ENCODE results near the gene BCL11B.
"Not testable (repeated sequence)": the region's sequence is repeated elsewhere in the genome, so short reads cannot be mapped to it uniquely, and the experiment has no call there.

The BCL11B gene

GRCh38 chr14:99194736-99195135 lies 77.3 kb downstream of the BCL11B start:
- DNase-seq = no peak

DNA sequence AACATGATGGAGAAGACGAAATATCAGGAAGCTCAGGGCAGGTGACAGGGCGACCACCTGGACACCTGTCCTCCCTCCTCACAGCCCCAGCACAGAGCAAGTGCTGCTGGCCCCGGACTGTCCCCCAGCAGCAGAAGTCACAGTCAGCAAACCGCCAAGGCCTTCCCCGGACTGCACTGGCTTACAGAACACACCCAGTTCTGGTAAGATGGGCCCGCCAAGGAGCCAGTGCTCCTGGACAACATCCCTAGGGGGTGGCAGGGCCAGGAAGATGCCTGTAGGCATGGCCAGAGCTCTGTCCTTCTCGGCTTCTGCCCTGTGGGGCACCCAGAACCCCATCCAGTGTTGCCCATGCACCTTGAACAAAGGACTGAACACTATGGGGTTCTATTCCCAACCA lies 77.9 kb downstream of the BCL11B start:
- DNase-seq = no peak

DNA sequence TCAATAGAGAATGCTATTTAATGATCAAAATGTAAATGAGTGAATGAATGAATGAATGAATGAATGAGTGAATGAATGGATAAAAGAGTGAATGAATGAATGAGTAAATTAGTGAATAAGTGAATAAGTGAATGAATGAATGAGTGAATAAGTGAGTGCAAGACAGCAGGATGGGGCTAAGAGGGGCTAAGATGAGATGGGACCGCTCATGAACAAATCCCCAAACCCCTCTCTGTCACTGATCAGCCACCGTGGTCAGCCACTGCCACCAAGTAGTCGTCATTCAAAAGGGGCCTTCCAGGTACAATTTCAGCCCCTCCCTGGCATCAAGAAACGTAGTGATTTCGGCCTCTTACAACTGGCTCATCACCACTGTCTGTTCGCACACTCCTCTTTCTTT lies 79.2 kb downstream of the BCL11B start:
- DNase-seq = no peak

DNA sequence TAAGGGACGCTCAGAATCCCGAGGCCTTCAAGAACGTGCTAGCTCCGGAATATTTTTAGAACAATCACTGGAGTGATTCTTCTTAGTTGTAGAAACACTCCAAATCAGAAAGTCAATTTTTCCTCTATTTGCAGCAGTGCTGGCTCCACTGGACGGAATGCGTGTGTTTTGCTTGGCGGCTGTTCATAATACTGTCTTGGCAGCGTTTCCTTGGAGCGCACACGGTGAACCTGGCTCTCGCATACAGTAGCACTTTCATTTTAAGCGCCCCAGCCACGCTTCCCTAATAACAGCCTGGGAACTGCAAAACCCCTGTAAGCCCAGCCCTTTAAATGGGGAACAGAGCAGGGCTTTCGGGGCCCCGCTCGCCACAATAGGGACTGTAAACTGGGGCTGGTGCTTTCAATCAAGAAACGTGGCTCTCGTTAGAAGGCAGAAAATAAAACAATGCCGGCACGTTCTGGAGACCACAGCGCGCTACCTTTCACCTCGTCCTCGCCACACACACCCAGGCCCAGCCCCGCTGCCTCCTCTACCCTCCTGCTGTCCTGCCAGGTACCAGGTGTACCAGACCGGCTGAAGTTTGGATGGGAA lies 79.9 kb downstream of the BCL11B start:
- no peak for DNase-seq

GRCh38 chr14:99191395-99192027 lies 80.5 kb downstream of the BCL11B start:
- DNase-seq = peak; percentile 41

- DNase-seq = no peak
Measured at GRCh38 chr14:99190696-99191394, 81.2 kb downstream of the BCL11B start.

DNA sequence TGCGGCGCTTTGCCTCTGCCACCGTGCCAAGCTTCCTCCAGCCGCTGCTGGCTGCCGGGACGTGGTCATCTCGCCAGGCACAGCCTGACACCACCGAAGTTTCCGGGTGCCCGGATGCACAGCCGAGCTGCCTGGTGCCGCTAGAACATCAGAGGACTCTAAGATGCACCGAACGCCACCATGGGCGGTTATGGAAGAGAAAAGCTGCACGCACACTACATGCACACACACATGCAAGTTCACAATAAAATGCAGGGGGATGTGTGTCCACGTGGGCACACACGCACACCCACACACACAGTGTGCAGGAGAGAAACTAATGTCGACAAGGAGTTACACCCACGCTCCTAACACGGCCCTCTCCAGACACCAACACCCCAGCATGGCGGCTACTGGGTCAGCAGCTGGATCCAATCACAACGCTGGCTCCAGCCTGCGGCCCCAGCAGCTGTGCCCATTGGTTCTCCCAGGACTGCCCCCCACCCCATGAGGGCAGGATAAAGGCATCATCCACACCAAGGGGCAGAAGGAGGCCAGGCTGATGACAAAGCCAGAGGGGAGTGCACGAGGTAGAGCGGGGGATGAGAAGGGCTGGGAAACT lies 82.7 kb downstream of the BCL11B start:
- DNase-seq = peak; percentile 55

DNA sequence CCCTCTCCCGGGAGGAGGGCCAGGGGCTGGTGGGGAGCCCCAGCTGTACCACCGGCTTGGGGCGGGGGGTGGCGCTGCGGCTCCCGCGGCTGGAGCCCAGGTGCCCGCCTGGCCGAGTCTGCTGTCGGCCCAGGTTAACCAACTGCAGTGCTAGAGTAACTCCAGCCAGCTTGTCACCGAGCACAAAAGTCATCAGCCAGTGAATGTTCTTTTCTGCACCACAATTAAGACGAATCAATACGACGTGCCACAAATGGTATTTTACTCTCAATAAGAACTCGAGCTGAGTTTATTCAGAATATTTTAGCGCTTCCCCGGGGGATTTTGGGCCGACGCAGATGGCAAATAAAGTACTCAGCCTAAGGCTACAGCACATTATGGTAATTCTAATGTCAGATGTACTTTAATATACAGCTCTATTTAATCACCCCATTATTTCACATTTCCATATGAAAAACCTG lies 83.2 kb downstream of the BCL11B start:
- DNase-seq = no peak

DNA sequence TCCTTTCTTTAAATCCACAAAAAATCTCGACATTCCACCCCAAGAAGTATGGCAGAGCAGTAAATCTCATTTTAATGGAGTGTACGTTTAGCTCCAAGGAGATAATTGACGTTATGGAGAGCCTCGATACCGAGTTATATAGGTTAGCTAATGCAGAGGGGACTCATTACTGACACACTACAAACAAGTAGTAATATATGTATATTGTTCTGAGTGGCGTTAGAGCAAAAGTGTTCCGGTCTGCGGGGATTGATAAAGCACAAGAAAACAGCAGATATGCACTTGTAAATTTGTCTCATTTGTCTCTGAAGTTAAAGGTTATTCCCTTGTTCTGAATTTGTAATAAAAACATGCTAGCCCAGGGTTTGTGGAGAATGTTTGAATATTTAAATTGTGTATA lies 84.1 kb downstream of the BCL11B start:
- no peak for DNase-seq

- DNase-seq = no peak
Measured at GRCh38 chr14:99186956-99187690, 84.9 kb downstream of the BCL11B start.

DNA sequence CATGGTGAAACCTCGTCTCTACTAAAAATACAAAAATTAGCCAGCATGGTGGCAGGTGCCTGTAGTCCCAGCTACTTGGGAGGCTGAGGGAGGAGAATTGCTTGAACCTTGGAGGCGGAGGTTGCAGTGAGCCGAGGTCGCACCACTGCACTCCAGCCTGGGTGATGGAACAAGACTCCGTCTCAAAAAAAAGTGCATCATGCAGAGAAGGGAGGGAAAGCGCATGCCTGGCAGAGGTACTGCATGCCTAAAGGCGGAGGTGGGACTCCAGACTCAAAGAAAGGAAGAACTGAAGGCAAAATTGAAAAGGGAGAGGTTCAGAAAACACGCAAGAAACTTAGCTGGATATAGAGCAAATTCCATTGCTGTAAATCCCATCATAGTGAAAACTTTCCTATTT lies 85.7 kb downstream of the BCL11B start:
- DNase-seq = not testable (repeated sequence)

- no peak for DNase-seq
Measured at GRCh38 chr14:99185436-99186068, 86.4 kb downstream of the BCL11B start.

- DNase-seq = no peak
Measured at GRCh38 chr14:99183716-99184115, 88.3 kb downstream of the BCL11B start.

- no peak for DNase-seq
Measured at GRCh38 chr14:99183311-99183710, 88.7 kb downstream of the BCL11B start.

DNA sequence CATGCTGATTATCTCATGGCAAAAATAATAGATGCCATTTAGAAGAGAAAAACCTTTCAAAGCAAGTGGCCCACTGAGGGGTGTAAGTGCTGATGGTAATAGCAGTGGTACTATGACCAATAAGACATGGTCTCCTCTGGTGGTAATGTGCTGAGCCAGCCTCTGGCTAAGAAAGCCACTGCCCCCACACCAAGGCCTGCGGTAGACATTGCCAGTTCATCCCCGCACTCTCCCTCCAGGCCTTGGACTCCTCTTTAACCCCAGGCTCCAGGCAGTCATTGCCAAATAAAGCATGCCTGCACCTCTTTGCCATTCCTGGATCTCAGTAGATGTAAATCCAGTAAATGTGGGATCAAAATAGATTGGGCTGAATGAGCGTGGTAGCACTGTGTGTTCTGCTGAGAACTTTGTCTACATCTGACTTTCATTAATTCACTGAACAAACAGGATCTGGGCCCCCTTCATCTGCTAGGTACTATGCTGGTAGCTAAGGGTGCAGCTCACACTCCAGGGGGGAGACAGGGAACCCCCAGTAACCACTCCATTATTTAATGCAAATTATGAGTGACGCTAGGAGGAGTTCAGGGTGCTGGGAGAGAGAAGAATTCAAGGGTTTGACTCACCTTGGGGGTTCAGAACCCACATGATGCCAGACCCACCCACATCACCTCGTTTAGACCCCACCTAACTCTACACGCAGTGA lies 89.3 kb downstream of the BCL11B start:
- DNase-seq = no peak

DNA sequence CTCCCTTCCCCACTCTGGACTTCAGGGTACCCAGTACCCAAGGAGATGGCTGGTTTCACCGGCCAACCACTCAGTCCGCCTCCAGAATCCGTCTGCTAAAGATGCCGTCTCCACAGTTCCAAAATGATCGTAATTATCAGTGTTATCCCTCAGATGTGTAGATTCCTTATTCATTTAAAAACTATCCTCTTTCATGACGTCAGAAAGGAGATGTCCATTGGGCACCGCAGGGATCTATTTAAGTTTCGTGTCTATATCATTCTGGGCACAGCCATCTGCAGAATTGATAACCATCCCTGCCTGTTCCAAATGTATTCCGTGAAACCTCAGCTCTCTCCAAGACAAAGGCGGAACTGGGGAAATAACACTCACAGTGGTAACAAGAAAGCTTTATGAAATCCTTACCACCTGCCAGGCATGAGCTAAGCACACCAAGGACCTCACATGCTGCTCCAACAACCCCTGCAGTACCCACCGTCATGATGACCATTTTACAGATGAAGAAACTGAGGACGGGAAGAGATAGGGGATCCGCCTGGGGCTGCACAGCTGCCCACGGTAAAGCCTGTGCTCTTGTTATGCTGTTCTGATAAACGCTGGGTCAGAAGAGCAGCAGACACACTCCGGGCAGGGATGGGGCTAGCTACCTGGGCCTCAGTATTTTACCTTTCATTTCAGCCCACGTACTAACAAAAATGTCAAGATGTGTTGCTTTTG lies 90.0 kb downstream of the BCL11B start:
- DNase-seq = no peak

DNA sequence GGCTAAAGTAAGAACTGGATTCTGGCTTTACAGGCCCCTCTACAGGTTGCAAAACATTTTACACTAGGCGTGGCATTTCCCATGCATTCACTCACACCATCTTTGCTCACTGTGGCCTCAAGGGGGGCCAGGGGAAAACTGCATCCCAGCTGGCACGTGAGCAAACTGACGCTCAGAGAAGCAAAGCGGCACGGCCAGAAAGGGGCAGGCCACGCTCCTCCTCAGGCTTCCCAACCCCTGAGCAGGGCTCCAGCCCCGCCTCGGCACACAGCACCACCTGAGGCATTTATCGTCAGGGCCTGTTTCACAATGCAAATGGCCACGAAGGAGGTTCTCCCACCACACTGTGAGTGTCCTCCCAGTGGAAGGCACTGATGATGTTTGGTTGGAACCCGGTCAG lies 90.8 kb downstream of the BCL11B start:
- DNase-seq = no peak

DNA sequence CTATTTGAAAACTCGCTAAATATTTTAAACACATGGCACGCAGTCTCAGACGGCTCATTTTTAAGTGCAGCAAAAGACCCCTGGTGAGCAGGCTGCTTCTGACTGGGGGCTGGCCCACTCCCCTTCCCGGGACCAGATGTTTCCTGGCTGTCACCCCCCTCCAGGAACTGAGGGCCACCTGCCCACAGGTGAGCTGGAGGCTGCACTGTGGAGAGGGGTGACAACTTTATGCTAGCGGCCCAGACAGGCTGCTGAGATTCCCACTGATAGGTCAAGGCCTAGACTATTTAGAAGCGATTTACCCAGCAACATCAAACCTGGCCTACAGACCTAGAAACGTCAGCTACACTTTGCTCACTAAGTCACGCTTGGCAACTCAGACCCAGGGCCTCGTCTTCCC lies 92.1 kb downstream of the BCL11B start:
- no peak for DNase-seq

DNA sequence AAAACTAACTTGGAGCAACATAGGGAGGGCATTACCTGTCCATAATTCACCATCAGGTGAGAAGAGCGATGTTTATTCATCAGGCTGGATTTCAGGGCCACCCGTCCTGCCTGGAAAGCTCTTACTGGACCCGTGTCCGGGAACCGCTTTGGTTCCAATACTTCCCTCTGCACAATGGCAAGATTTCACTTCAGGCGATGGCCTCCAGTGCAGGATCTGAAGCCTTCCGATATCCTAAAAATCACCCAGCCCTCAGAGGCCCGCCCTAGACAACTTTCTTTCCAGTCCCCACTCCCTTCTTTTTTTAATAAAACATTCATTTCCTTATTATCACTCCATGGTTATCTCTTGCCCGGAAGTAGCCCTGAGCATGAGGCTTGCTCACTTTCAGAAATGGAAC lies 92.5 kb downstream of the BCL11B start:
- DNase-seq = no peak

GRCh38 chr14:99177886-99178835 lies 93.8 kb downstream of the BCL11B start:
- DNase-seq = no peak
